HepG2 (cell line): ENCODE measurements around the gene PSMB11. TPM values are rescaled to one million over a fixed set of nuclear protein-coding genes. Genes with fewer than 3 reads are reported as not detected.
A peak's percentile ranks its signal among the peaks of the same experiment; 100 is the strongest.

Experiments
- AGO1 ChIP-seq: fragments of 200-400 bp; formaldehyde crosslinking; IDR thresholded peaks from 2 replicates; pipeline ENCODE4 v1.6.1; 2017; ENCODE audit warnings: mild to moderate bottlenecking, low read depth, low read length, moderate library complexity; ENCODE audit not compliant: poor library complexity, severe bottlenecking
- AGO2 ChIP-seq: fragments of 200-400 bp; formaldehyde crosslinking; optimal IDR thresholded peaks from 2 replicates; pipeline ENCODE3; 2017; ENCODE audit warnings: mild to moderate bottlenecking, low read depth, low read length, moderate library complexity
- ARNTL ChIP-seq: sonication (generic); formaldehyde crosslinking; IDR thresholded peaks from 2 replicates; pipeline ENCODE4 v1.4.0; 2020; ENCODE audit warnings: mild to moderate bottlenecking, missing genetic modification reagents
- CHCHD3 ChIP-seq: sonication (generic); formaldehyde crosslinking; IDR thresholded peaks from 2 replicates; pipeline ENCODE4 v1.8.0; 2022; ENCODE audit warnings: mild to moderate bottlenecking, missing genetic modification reagents, moderate library complexity
- ELF3 ChIP-seq: IDR thresholded peaks from 2 replicates; pipeline ENCODE4 v1.6.1; 2016; ENCODE audit warnings: missing genetic modification reagents, missing compliant biosample characterization
- FLYWCH1 ChIP-seq: sonication (generic); formaldehyde crosslinking; IDR thresholded peaks from 2 replicates; pipeline ENCODE4 v1.8.1; 2023; ENCODE audit warnings: mild to moderate bottlenecking, missing genetic modification reagents
- GATAD2A ChIP-seq: IDR thresholded peaks from 2 replicates; pipeline ENCODE4 v1.6.1; 2016
- KAT8 ChIP-seq: IDR thresholded peaks from 2 replicates; pipeline ENCODE4 v1.6.1; 2016; ENCODE audit warnings: missing genetic modification reagents, missing compliant biosample characterization
- KMT2A ChIP-seq: sonication (generic); formaldehyde crosslinking; IDR thresholded peaks from 2 replicates; pipeline ENCODE4 v1.4.0; 2020; ENCODE audit warnings: missing genetic modification reagents
- NFKB2 ChIP-seq: sonication (generic); formaldehyde crosslinking; IDR thresholded peaks from 2 replicates; pipeline ENCODE4 v1.4.0; 2020; ENCODE audit warnings: missing genetic modification reagents, borderline replicate concordance
- NFYB ChIP-seq: sonication (generic); formaldehyde crosslinking; IDR thresholded peaks from 2 replicates; pipeline ENCODE4 v1.4.0; 2020; ENCODE audit warnings: missing genetic modification reagents
- ONECUT2 ChIP-seq: sonication (generic); formaldehyde crosslinking; IDR thresholded peaks from 2 replicates; pipeline ENCODE4 v1.4.0; 2020; ENCODE audit warnings: missing genetic modification reagents
- SIN3B ChIP-seq: fragments of 150-350 bp; IDR thresholded peaks from 2 replicates; pipeline ENCODE4 v1.6.1; 2014; ENCODE audit warnings: low read length
- SNAI1 ChIP-seq: sonication (generic); formaldehyde crosslinking; IDR thresholded peaks from 2 replicates; pipeline ENCODE4 v1.5.0; 2020; ENCODE audit warnings: mild to moderate bottlenecking, missing genetic modification reagents, borderline replicate concordance
- SRY ChIP-seq: sonication (generic); formaldehyde crosslinking; IDR thresholded peaks from 2 replicates; pipeline ENCODE4 v1.8.0; 2022; ENCODE audit warnings: mild to moderate bottlenecking, missing genetic modification reagents
- TAF1 ChIP-seq: sonication (generic); formaldehyde crosslinking; IDR thresholded peaks from 2 replicates; pipeline ENCODE4 v1.4.0; 2020; ENCODE audit warnings: missing genetic modification reagents
- TBX2 ChIP-seq: sonication (generic); formaldehyde crosslinking; IDR thresholded peaks from 2 replicates; pipeline ENCODE4 v1.5.0; 2020; ENCODE audit warnings: missing genetic modification reagents, mild to moderate bottlenecking, borderline replicate concordance
- ZEB1 ChIP-seq: IDR thresholded peaks from 2 replicates; pipeline ENCODE4 v1.6.1; 2012; ENCODE audit warnings: mild to moderate bottlenecking, low read depth, inconsistent platforms; ENCODE audit not compliant: insufficient replicate concordance
- ZFY ChIP-seq: sonication (generic); formaldehyde crosslinking; IDR thresholded peaks from 2 replicates; pipeline ENCODE4 v1.4.0; 2020; ENCODE audit warnings: missing genetic modification reagents
- ZNF10 ChIP-seq: sonication (generic); formaldehyde crosslinking; IDR thresholded peaks from 2 replicates; pipeline ENCODE4 v1.4.0; 2020; ENCODE audit warnings: mild to moderate bottlenecking, low read depth, missing genetic modification reagents, borderline replicate concordance
- ZNF225 ChIP-seq: sonication (generic); formaldehyde crosslinking; IDR thresholded peaks from 2 replicates; pipeline ENCODE4 v1.4.0; 2020; ENCODE audit warnings: mild to moderate bottlenecking, missing genetic modification reagents
- ZNF510 ChIP-seq: sonication (generic); formaldehyde crosslinking; IDR thresholded peaks from 2 replicates; pipeline ENCODE4 v1.4.0; 2020; ENCODE audit warnings: low read depth, mild to moderate bottlenecking, missing genetic modification reagents
- ZNF556 ChIP-seq: sonication (generic); formaldehyde crosslinking; IDR thresholded peaks from 2 replicates; pipeline ENCODE4 v1.4.0; 2020; ENCODE audit warnings: mild to moderate bottlenecking, missing genetic modification reagents, borderline replicate concordance
- ZNF672 ChIP-seq: sonication (generic); formaldehyde crosslinking; IDR thresholded peaks from 2 replicates; pipeline ENCODE4 v1.8.1; 2022; ENCODE audit warnings: missing genetic modification reagents
- ZNF720 ChIP-seq: sonication (generic); formaldehyde crosslinking; IDR thresholded peaks from 2 replicates; pipeline ENCODE4 v1.4.0; 2020; ENCODE audit warnings: missing genetic modification reagents
- polyA plus RNA-seq, 8 experiments: library from polyadenylated mRNA; depleted of rRNA in 3 of 8; stranded (reverse) in 7 of 8; unstranded in 1 of 8; fragments of >200 nt; fragmentation: Illumina TruSeq in 4 of 8; extraction: Trizol in 4 of 8; gene quantifications; 2 replicates each; pipeline versions ENCODE4 v1.2.1 to v1.2.3, GENCODE V29; 2011 to 2016; ENCODE audit warnings: low read depth in 4 of 8, missing spikeins in 1 of 8, mixed read lengths in 1 of 8; ENCODE audit not compliant: insufficient read depth in 1 of 8
- total RNA-seq, 5 experiments: library from RNA; depleted of rRNA; stranded (reverse); fragments of >200 nt; fragmentation: Illumina TruSeq; extraction: Trizol; gene quantifications; 2 replicates each; pipeline ENCODE4 v1.2.3, GENCODE V29; 2016; ENCODE audit warnings: low read depth in 1 of 5
- TF ChIP-seq, protein P1 (sequence below), 2 experiments: IDR thresholded peaks; 2 replicates each; pipeline ENCODE4 v1.6.1; 2011 to 2012; ENCODE audit warnings: low read length in 2 of 2, borderline replicate concordance in 1 of 2, low read depth in 1 of 2, mild to moderate bottlenecking in 1 of 2, moderate library complexity in 1 of 2
- TF ChIP-seq, protein P2 (sequence below): sonication (generic); formaldehyde crosslinking; IDR thresholded peaks from 2 replicates; pipeline ENCODE4 v1.4.0; 2020; ENCODE audit warnings: missing genetic modification reagents; ENCODE audit errors: not compliant biosample characterization
- TF ChIP-seq, protein P3 (sequence below): IDR thresholded peaks from 2 replicates; pipeline ENCODE4 v1.6.1; 2016; ENCODE audit warnings: low read depth

PSMB11 gene
- total and polyA plus RNA-seq, 2 of the 13 experiments (the other 11 are each of a cell fraction or from before 2014, with no cell fraction given): not detected

DNA sequence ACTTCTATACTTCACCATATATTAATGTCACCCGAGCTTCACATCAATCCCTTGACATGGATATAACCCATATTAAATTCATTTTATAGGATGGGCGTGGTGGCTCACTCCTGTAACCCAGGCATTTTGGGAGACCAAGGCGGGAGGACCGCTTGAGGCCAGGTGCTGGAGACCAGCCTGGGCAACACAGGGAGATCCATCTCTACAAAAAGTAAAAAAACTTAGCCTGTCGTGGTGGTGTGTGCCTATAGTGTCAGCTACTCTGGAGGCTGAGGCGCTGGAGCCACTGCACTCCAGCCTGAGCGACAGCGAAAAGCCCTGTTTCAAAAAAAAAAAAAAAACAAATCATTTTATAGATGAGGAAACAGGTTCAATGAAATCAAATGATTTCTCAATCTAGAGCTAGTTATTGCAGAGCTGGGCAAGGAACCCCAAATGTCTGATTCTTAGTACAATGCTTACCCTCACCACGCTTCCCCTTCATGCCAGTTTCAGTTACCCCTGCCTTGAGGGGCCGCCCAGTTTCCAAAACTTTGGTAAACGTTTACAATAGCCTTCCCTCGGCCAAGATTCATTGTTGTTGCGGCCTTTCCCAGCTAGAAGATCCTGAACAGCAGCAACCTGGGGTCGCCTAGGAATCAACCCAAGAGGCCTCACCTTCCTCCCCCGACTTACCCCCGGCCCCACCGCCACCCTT is 8.1 kb upstream of the PSMB11 start (continued):
- no peak for TF ChIP-seq FLYWCH1 (CRISPR knock-in tag)
- no peak for TF ChIP-seq ELF3 (CRISPR knock-in tag)
- no peak for TF ChIP-seq KAT8
- no peak for TF ChIP-seq SRY (CRISPR knock-in tag)
- no peak for TF ChIP-seq TBX2 (CRISPR knock-in tag)
- TF ChIP-seq, protein P1, sequence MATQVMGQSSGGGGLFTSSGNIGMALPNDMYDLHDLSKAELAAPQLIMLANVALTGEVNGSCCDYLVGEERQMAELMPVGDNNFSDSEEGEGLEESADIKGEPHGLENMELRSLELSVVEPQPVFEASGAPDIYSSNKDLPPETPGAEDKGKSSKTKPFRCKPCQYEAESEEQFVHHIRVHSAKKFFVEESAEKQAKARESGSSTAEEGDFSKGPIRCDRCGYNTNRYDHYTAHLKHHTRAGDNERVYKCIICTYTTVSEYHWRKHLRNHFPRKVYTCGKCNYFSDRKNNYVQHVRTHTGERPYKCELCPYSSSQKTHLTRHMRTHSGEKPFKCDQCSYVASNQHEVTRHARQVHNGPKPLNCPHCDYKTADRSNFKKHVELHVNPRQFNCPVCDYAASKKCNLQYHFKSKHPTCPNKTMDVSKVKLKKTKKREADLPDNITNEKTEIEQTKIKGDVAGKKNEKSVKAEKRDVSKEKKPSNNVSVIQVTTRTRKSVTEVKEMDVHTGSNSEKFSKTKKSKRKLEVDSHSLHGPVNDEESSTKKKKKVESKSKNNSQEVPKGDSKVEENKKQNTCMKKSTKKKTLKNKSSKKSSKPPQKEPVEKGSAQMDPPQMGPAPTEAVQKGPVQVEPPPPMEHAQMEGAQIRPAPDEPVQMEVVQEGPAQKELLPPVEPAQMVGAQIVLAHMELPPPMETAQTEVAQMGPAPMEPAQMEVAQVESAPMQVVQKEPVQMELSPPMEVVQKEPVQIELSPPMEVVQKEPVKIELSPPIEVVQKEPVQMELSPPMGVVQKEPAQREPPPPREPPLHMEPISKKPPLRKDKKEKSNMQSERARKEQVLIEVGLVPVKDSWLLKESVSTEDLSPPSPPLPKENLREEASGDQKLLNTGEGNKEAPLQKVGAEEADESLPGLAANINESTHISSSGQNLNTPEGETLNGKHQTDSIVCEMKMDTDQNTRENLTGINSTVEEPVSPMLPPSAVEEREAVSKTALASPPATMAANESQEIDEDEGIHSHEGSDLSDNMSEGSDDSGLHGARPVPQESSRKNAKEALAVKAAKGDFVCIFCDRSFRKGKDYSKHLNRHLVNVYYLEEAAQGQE (IDR thresholded peaks at IDR 0.05; ENCODE audit: borderline replicate concordance in 1 of 2, low read depth in 1 of 2, low read length in 2 of 2): no peak
- TF ChIP-seq ZNF672 (CRISPR knock-in tag): no peak
- TF ChIP-seq SIN3B: no peak
- TF ChIP-seq ZFY (CRISPR knock-in tag): no peak
- TF ChIP-seq ZNF510 (CRISPR knock-in tag): no peak
- TF ChIP-seq, protein P2, sequence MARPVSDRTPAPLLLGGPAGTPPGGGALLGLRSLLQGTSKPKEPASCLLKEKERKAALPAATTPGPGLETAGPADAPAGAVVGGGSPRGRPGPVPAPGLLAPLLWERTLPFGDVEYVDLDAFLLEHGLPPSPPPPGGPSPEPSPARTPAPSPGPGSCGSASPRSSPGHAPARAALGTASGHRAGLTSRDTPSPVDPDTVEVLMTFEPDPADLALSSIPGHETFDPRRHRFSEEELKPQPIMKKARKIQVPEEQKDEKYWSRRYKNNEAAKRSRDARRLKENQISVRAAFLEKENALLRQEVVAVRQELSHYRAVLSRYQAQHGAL (CRISPR knock-in tag): no peak
- TF ChIP-seq CHCHD3: no peak
- TF ChIP-seq ZNF10 (CRISPR knock-in tag): no peak
- TF ChIP-seq NFKB2 (CRISPR knock-in tag): no peak; the same call in 1 of the 2 replicates
- TF ChIP-seq ARNTL (CRISPR knock-in tag): no peak
- TF ChIP-seq ZNF225 (CRISPR knock-in tag): no peak
- TF ChIP-seq SNAI1 (CRISPR knock-in tag): no peak
- no peak for TF ChIP-seq GATAD2A (CRISPR knock-in tag)
- no peak for TF ChIP-seq AGO2
- no peak for TF ChIP-seq ONECUT2
- TF ChIP-seq KMT2A (CRISPR knock-in tag): no peak
- no peak for TF ChIP-seq NFYB (CRISPR knock-in tag)
- no peak for TF ChIP-seq AGO1
- no peak for TF ChIP-seq ZEB1
- TF ChIP-seq ZNF556 (CRISPR knock-in tag): 0 out of 2 replicates have a peak, but pooled peaks have one; percentile 11
- TF ChIP-seq ZNF720: no peak
- TF ChIP-seq TAF1 (CRISPR knock-in tag): no peak
- TF ChIP-seq, protein P3, sequence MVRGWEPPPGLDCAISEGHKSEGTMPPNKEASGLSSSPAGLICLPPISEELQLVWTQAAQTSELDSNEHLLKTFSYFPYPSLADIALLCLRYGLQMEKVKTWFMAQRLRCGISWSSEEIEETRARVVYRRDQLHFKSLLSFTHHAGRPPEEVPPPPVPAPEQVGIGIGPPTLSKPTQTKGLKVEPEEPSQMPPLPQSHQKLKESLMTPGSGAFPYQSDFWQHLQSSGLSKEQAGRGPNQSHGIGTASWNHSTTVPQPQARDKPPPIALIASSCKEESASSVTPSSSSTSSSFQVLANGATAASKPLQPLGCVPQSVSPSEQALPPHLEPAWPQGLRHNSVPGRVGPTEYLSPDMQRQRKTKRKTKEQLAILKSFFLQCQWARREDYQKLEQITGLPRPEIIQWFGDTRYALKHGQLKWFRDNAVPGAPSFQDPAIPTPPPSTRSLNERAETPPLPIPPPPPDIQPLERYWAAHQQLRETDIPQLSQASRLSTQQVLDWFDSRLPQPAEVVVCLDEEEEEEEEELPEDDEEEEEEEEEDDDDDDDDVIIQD (CRISPR knock-in tag): no peak
